Coronary artery (tissue), 2 donors: ENCODE measurements around the gene GDPD1.
"Not testable (repeated sequence)": the region's sequence is repeated elsewhere in the genome, so short reads cannot be mapped to it uniquely, and the experiment has no call there.

Experiments
- DNase-seq: peaks from one replicate; pipeline ENCODE4 v3.0.0-alpha.2; 2017; ENCODE audit warnings: low spot score
- H3K27ac ChIP-seq, 2 donors: fragments of 200-600 bp; sonication (generic); one replicate each; pipeline ENCODE4 v1.5.1; 2016 to 2019
- H3K4me3 ChIP-seq: fragments of 200-600 bp; sonication (generic); 2 replicates; pipeline ENCODE4 v1.5.1; 2016; ENCODE audit warnings: mild to moderate bottlenecking, moderate library complexity
- CTCF ChIP-seq: fragments of 200-600 bp; sonication (generic); IDR thresholded peaks from one replicate; pipeline ENCODE4 v1.5.1; 2019; ENCODE audit warnings: antibody characterized with exemption

Gene GDPD1

DNA sequence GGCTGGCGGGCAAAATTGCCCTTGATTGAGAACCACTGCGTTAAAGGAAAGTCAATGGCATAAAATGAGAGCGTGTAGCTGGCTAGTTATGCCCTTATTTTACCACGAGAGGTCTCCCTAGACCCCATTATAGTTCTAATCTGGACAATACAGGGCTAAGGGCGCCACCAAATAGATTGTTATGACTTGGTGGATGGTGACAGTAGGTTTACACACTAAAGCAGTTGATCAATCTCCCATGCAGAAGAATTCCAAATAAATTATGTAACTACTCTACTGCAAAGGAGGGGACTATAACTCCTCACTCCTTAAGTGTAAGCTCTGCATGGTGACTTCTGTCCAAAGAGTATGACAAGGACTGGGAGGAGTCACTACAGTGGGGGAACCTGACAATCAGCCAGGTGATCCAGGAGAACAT, 90.7 kb downstream of the GDPD1 start:
- no peak overlapping the region for H3K4me3 ChIP-seq
- no peak overlapping the region for H3K27ac ChIP-seq
- no peak for DNase-seq
- TF ChIP-seq CTCF = peak; percentile 72

GRCh38 chr17:59311521-59311920, 91.2 kb downstream of the GDPD1 start:
- DNase-seq, H3K27ac ChIP-seq, H3K4me3 ChIP-seq: not testable (repeated sequence)

DNA sequence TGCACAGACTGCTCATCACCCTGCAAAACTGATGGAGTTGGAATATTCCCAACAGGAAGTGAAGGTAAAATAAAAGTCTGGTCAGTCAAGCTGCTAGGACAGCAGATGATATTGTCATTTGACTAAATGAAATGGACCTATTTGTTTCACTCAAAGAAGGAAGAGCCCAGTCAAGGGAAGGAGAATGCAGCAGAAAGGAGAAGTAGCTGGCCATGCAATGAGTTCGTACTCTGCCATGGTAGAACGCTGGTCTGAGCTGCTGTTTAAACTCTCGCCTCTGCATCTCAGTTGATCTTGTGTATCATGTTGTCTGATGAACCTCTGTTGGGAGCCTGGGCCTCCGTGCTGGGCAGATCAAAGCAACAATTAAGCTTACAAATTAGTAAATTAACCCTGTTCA, 95.6 kb downstream of the GDPD1 start:
- DNase-seq = no peak
- no peak for TF ChIP-seq CTCF
- H3K27ac ChIP-seq = no peak overlapping the region
- no peak overlapping the region for H3K4me3 ChIP-seq
